ENCODE results near the gene MSI2. TPM values are rescaled to one million over a fixed set of nuclear protein-coding genes. Genes with fewer than 3 reads are reported as not detected.

The MSI2 gene
- total and polyA plus RNA-seq, 2 donors: 19.0 to 43.4 TPM

DNA sequence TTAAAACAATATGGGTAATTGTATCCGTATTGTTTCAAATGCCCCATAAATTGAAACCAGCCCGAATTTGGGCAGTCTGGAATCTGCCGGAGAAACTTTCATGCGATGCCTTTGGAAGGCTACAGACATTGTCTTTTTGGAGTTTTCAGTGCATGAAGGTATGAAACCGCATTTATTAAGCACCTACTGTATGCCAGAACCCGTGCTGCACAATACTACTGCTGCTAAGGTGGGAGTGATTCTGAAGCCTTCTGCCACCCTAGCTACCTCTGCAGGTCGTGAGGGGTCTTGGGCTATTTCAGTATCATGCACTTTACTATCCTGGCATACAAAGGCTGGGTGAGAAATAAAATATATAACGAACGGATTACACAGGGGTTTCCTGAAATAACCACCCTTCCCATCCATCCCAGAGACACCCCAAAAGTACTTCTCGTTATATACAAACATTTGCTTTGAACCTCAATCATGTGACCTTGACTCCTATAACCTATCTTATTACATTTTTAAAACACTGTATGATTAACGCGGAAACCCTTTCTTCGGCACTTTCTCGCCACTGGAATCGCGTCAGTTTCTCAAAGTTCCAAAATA lies 1.0 kb upstream of the MSI2 start:
- WGBS: 26% methylated on average over 16 of the region's 16 CpGs
- Histone ChIP-seq H3K27ac (ENCODE audit: low read depth) (peak overlapping the region; percentile 92), H3K36me3 (ENCODE audit: insufficient read depth) (no peaks in the 10 kb centered on the region), H3K4me1 (ENCODE audit: insufficient read depth) (no peaks in the 10 kb centered on the region), H3K4me3 (ENCODE audit: low read depth, low read length) (peak overlapping the region; percentile 94)
- no peak for DNase-seq (ENCODE audit: extremely low spot score)

GRCh38 chr17:57256708-57257112 lies 387 bp downstream of the MSI2 start:
- Histone ChIP-seq H3K27ac (ENCODE audit: low read depth) (peak overlapping the region; percentile 27), H3K4me1 (ENCODE audit: insufficient read depth) (no peaks in the 10 kb centered on the region), H3K4me3 (ENCODE audit: low read depth, low read length) (peak overlapping the region; percentile 94), H3K36me3 (ENCODE audit: insufficient read depth) (no peaks in the 10 kb centered on the region)
- DNase-seq (ENCODE audit: extremely low spot score): no peak
- WGBS: under 1% methylated on average over 34 of the region's 36 CpGs

DNA sequence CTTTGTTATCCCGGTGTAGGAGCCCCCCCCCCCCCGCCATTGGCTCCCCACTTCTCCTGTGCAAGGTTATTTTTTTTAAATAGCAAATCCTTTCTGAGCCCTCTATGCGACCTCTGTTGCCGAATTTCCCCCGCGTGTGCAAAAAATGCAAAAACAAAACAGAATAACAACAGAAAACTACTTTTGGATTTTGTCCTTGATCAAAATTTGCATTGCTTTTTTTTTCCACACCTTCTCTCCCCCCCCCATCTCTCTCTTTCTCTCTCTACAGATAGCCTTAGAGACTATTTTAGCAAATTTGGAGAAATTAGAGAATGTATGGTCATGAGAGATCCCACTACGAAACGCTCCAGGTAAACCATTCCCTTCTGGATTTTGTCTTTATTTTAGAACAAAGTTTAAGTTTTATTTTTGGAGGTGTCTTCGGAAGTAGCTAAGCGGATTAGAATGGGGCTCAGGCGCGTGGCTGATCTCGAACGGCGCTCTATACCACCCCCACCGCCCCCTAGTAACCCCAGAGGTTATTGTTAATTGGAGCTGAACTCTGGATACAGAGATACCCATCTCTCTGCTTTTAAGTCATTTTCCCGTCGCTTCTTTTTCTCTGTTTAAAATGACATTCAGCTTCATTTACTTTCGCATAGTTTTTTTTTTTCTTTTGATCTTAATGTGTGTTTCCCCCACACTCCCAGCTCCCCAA lies 1.0 kb downstream of the MSI2 start:
- no peaks in the 10 kb centered on the region for H3K4me1 ChIP-seq (ENCODE audit: insufficient read depth)
- WGBS: under 1% methylated on average over 19 of the region's 19 CpGs
- DNase-seq (ENCODE audit: extremely low spot score): no peak

DNA sequence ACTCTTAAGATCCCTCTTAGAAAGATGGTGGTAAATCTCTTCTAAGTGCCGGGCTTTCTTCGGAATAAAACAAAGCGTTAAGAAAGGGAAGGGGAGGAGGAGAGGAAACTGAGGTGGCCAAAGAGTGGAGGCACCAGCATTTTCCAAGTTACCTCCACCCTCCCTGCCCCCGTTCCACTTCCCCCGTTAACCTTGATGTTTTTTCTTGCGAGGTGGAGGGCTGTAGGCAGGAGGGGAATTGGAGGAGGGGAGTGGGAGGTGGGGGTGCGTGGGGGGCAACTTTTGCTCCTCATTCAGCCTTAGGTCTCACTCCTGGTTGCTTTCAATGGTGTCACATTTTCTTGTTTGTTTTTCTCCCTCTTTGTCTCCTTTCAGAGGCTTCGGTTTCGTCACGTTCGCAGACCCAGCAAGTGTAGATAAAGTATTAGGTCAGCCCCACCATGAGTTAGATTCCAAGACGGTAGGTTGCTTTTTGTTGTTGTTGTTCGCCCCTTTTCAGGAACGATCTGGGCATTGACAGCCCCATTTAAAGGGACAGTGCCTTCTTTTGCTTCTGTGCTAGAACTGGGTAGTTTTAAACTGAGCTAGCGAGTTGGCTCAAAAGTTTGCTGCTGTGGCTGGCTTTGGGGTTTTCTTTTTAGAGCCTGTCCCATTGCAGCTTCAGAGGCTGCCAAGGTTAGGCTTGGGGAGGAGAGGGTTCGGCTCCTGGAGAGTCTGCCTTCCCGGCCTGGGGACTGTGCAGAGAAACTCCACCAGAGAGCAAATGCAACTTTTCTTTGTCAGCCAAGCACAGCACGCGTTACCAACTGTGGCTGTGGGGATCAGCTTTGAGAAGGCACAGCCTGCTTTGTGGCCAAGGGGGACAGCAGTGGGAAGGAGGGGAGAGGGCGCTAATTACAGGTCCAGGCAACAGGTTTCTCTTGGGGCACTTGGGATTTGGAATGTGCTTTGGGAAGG lies 1.9 kb downstream of the MSI2 start:
- H3K27ac ChIP-seq (ENCODE audit: low read depth): no peak overlapping the region
- H3K36me3 ChIP-seq (ENCODE audit: insufficient read depth): no peaks in the 10 kb centered on the region
- no peaks in the 10 kb centered on the region for H3K4me1 ChIP-seq (ENCODE audit: insufficient read depth)
- 14% methylated on average over 20 of the region's 20 CpGs for WGBS
- no peak for DNase-seq (ENCODE audit: extremely low spot score)
- peak overlapping the region; percentile 94 for H3K4me3 ChIP-seq (ENCODE audit: low read depth, low read length)

More for the DNA sequence above, 1.0 kb downstream of the MSI2 start:
- peak overlapping the region; percentile 27 for H3K27ac ChIP-seq (ENCODE audit: low read depth)
- H3K4me3 ChIP-seq (ENCODE audit: low read depth, low read length): peak overlapping the region; percentile 94
- H3K36me3 ChIP-seq (ENCODE audit: insufficient read depth): no peaks in the 10 kb centered on the region

DNA sequence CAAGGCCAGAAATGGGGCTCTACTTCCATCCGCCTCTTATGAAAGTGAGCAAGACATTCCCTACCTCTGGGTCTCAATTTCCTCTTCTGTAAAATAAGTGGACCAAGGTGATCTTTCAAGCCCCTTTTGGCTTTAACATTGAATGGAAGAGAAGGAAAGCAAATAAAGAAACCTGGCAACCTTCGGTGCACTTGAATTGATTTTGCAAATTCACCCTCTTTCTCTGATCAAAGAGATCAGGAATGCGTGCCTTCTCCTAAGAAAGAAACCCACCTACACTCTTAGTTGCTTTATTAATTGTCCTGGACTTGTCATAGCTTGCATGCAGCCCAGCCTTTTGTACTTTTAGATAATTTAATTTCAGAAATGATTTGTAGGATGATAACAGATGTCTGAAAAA lies 3.0 kb downstream of the MSI2 start:
- Histone ChIP-seq H3K4me3 (ENCODE audit: low read depth, low read length) (no peak overlapping the region), H3K4me1 (ENCODE audit: insufficient read depth) (no peaks in the 10 kb centered on the region), H3K27ac (ENCODE audit: low read depth) (no peak overlapping the region)

GRCh38 chr17:57259817-57260216 lies 3.5 kb downstream of the MSI2 start:
- H3K4me3 ChIP-seq (ENCODE audit: low read depth, low read length): no peak overlapping the region
- peaks cover 2% of the 10 kb centered on the region for H3K36me3 ChIP-seq (ENCODE audit: insufficient read depth)
- H3K4me1 ChIP-seq (ENCODE audit: insufficient read depth): no peaks in the 10 kb centered on the region
- H3K27ac ChIP-seq (ENCODE audit: low read depth): no peak overlapping the region
- 69% methylated on average over 4 of the region's 4 CpGs for WGBS
- DNase-seq (ENCODE audit: extremely low spot score): no peak

More for the DNA sequence above, 3.0 kb downstream of the MSI2 start:
- 91% methylated on average over 3 of the region's 3 CpGs for WGBS
- H3K36me3 ChIP-seq (ENCODE audit: insufficient read depth): peaks cover 2% of the 10 kb centered on the region
- DNase-seq (ENCODE audit: extremely low spot score): no peak

DNA sequence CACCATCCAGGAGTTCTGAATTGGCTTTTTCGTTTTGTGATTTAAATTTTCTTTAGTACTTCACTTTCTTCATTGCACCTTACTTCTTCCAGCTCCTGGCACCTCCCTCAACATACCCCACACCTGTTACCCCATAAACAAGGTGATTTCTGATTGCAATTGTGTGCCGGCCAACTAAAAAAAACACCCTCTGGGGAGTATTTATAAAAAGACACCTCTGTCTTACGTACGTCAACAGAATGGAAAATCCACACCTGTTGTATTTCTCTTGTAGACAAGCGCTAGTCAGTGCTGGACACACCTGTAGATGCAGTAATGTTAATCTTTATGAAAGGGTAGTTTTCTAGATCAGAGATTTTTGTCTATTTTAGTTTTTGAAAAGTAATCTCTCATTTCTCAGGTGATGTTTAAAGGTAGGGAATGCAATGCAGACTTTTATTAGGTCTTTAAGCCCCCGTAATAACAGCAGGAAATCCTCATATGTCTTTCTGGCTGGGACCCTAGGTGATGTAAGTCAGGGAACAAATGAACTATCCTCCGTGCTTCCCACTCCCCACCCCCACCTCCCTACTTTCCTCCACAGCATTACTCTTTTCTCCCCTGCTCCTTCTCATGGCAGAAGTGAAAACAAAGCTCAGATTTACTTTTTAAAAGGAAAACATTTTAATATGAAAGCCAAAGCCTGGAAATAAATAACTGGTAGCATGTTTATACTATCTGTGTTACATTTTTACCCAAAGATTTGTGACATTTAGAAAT lies 4.2 kb downstream of the MSI2 start:
- Histone ChIP-seq H3K36me3 (ENCODE audit: insufficient read depth) (peaks cover 2% of the 10 kb centered on the region), H3K27ac (ENCODE audit: low read depth) (no peak overlapping the region), H3K4me1 (ENCODE audit: insufficient read depth) (no peaks in the 10 kb centered on the region), H3K4me3 (ENCODE audit: low read depth, low read length) (no peak overlapping the region)
- 86% methylated on average over 7 of the region's 7 CpGs for WGBS
- no peak for DNase-seq (ENCODE audit: extremely low spot score)

DNA sequence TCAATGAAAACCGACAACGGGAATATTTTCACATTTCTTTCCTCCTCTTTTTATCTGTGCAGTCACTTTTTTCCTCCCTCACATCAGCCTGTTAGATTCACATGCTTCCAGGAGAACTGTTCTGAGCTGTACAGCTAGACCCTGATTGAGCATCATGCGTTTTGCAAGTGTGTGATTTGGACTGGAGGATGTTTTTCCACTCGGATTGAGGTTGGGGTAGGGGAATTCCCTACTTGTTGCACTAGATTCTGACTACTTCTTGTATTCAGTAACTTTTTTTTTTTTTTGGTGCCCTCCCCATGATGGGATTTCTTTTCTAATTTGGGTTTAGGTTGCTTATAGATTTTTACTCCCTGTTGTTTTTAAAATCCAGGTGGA lies 4.8 kb downstream of the MSI2 start:
- peaks cover 2% of the 10 kb centered on the region for H3K36me3 ChIP-seq (ENCODE audit: insufficient read depth)
- no peaks in the 10 kb centered on the region for H3K4me1 ChIP-seq (ENCODE audit: insufficient read depth)
- no peak overlapping the region for H3K27ac ChIP-seq (ENCODE audit: low read depth)
- no peak for DNase-seq (ENCODE audit: extremely low spot score)
- 78% methylated on average over 4 of the region's 4 CpGs for WGBS
- H3K4me3 ChIP-seq (ENCODE audit: low read depth, low read length): no peak overlapping the region

DNA sequence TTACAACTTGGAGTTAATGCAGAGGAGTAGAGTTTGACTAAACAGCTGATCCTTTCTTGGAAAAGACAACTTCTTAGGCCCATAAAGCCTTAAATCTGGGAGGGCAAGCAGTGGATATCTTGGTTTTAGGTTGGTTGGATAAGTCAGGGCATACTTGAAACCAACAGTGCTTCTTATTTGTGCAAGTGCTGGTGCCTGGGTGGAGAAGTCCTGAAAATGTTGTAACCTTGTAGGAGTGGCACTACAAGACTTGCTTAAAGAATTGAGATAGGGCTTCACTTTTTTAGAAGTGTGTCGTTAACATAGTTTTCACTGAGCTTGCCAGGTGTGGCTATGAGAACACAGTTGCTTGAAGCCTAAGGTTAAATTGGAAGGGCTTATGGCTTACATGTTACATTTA lies 6.2 kb downstream of the MSI2 start:
- Histone ChIP-seq H3K4me1 (ENCODE audit: insufficient read depth) (no peaks in the 10 kb centered on the region), H3K36me3 (ENCODE audit: insufficient read depth) (peaks cover 2% of the 10 kb centered on the region), H3K4me3 (ENCODE audit: low read depth, low read length) (no peak overlapping the region), H3K27ac (ENCODE audit: low read depth) (no peak overlapping the region)
- WGBS: 96% methylated on average over 1 of the region's 1 CpG
- no peak for DNase-seq (ENCODE audit: extremely low spot score)

DNA sequence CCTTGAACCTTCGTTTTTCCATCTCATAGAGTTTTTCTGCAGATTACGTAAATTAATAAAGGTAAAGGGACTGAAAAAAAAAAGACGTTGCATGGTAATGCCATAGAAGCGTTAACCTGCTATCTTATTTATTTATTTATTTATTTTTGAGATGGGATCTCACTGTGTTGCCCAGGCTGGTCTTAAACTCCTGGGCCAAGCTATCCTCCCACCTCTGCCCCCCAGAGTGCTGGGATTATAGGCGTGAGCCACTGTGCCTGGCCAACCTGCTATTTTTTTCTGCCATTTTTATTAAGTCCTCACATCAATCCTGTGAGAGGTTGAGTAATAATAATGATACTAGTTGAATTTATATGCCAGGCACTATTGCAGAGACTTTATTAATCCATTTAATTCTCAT lies 7.9 kb downstream of the MSI2 start:
- WGBS: 97% methylated on average over 5 of the region's 5 CpGs
- H3K4me1 ChIP-seq (ENCODE audit: insufficient read depth): no peaks in the 10 kb centered on the region

GRCh38 chr17:57264776-57265175 lies 8.5 kb downstream of the MSI2 start:
- H3K36me3 ChIP-seq (ENCODE audit: insufficient read depth): peaks cover 2% of the 10 kb centered on the region
- H3K4me1 ChIP-seq (ENCODE audit: insufficient read depth): no peaks in the 10 kb centered on the region
- DNase-seq (ENCODE audit: extremely low spot score): no peak
- no peak overlapping the region for H3K4me3 ChIP-seq (ENCODE audit: low read depth, low read length)
- WGBS: 91% methylated on average over 7 of the region's 7 CpGs
- H3K27ac ChIP-seq (ENCODE audit: low read depth): no peak overlapping the region

More for the DNA sequence above, 7.9 kb downstream of the MSI2 start:
- Histone ChIP-seq H3K36me3 (ENCODE audit: insufficient read depth) (peaks cover 2% of the 10 kb centered on the region), H3K4me3 (ENCODE audit: low read depth, low read length) (no peak overlapping the region), H3K27ac (ENCODE audit: low read depth) (no peak overlapping the region)
- DNase-seq (ENCODE audit: extremely low spot score): no peak

- 95% methylated on average over 14 of the region's 14 CpGs for WGBS
- no peaks in the 10 kb centered on the region for H3K4me1 ChIP-seq (ENCODE audit: insufficient read depth)
- peaks cover 2% of the 10 kb centered on the region for H3K36me3 ChIP-seq (ENCODE audit: insufficient read depth)
Measured at GRCh38 chr17:57266902-57267311, 10.6 kb downstream of the MSI2 start.

GRCh38 chr17:57268181-57268580 lies 11.9 kb downstream of the MSI2 start:
- Histone ChIP-seq H3K4me1 (ENCODE audit: insufficient read depth) (no peaks in the 10 kb centered on the region), H3K27ac (ENCODE audit: low read depth) (no peak overlapping the region), H3K4me3 (ENCODE audit: low read depth, low read length) (no peak overlapping the region), H3K36me3 (ENCODE audit: insufficient read depth) (peaks cover 2% of the 10 kb centered on the region)
- 96% methylated on average over 8 of the region's 8 CpGs for WGBS
- no peak for DNase-seq (ENCODE audit: extremely low spot score)

More at GRCh38 chr17:57266902-57267311, 10.6 kb downstream of the MSI2 start:
- Histone ChIP-seq H3K27ac (ENCODE audit: low read depth) (no peak overlapping the region), H3K4me3 (ENCODE audit: low read depth, low read length) (no peak overlapping the region)
- no peak for DNase-seq (ENCODE audit: extremely low spot score)
